HG02981 (cell line): ENCODE results near the gene CARD14.

Experiments
- ATAC-seq: cut with Tn5 transposase; IDR thresholded peaks from one replicate; pipeline ENCODE4 v1.9.1; 2021; ENCODE audit warnings: mild to moderate bottlenecking, moderate library complexity; ENCODE audit not compliant: unreplicated experiment

CARD14 gene

DNA sequence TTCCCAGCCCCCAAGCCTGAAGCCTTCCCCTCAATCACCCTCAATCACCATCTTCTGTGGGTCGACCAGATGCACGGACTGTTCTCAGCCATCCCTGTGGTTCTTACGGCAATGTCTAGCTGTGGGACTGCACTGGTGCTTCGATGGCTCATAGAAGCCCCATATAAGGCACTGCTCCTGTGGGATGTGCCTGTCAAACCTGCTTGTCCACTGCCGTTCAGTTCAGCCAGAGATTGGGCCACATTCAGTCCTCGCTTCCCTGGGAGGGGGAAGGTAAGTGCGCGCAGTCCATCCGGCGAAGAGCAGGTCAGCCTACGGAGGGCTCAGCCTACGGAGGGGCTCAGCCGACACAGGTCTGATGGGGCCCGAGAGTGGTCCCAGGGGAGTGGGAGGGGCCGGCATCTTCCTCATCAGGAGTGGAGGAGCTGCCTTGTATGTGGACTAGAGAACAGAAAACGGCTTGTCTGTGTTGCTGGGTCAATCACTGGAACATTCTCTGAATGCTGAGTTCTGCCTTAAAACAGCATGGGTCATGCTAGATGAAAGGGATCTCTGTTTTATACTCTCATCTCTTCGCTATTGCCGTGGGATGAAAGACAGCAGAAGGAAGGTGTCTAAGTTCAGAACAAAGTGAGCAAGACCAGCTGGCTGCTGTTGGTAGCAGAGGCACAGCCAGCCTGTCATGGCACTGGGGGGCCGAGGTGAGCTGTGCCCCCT lies at the start of gene CARD14:
Gene CARD14, plus strand, starts transcription at position 247 of the 717 bp plus-strand sequence. CDS start 11,409 bp downstream, outside the sequence.
- no peak for ATAC-seq

DNA sequence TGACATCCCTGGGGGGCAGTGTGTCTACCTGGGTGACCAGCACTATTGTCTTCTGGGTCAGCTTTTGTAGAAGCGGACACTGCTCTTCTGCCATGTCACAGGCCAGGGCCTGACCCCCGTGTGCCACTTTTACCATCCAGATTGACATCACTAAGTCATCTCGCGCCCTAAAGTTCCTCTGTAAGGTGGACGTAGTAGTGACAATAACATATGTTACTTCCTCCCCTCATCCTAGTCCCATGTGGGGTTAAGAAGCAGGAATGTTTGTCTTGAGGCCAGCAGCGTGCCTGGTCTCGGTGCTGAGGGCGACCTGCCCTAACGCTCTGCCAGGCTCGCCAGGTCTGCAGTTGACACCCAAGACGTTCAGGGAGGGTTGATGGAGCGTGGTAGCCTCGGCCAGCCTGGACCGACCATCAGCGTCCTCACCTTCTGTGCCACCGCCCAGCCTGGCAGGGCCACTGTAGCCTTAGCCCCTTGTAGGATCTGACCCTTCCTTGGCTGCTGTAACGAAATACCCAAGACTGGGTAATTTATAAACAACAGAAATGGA lies 47.7 kb upstream of the CARD14 start:
- ATAC-seq = no peak

DNA sequence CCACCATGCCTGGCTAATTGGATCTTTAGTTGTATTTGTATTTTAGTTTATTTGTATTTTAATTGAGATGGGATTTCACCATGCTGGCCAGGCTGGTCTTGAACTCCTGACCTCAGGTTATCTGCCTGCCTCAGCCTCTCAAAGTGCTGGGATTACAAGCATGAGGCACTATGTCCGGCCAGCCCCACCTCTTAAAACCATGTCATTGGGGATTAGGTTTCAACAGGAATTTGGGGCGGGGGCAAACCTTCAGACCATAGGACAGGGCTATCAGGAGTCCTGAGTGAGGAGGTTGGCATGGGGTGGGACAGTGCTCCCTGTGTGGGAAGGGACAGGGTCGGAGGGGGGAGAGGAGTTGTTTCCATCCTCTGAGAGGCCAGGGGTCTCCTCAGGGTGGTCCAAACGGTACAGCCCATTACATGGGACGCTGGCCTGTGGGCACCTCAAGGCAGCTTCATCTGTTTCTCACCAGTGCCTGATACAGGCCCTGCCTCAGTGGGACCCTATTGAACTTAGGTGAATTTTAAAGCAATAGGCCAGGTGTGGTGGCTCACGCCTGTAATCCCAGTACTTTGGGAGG lies 46.8 kb upstream of the CARD14 start:
- no peak for ATAC-seq

DNA sequence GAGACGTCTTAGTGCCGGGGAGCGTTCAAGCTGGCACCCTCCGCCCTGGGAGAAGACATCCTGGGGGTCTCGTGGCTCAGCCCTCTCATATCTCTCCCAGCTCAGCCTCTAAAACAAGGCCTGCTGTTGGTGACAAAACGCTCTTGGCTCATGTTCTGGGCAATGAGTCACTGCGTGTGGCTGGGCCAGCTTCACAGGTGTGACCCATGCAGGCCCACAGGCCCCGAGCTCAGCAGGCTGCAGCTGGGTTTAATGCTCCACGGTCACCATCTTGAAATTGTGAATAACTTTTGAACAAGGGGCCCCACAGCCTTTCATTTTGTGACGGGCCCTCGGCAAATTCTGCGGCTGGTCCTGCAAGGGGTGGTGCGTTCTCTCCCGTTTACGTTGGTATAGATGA lies 46.0 kb upstream of the CARD14 start:
- ATAC-seq = no peak

DNA sequence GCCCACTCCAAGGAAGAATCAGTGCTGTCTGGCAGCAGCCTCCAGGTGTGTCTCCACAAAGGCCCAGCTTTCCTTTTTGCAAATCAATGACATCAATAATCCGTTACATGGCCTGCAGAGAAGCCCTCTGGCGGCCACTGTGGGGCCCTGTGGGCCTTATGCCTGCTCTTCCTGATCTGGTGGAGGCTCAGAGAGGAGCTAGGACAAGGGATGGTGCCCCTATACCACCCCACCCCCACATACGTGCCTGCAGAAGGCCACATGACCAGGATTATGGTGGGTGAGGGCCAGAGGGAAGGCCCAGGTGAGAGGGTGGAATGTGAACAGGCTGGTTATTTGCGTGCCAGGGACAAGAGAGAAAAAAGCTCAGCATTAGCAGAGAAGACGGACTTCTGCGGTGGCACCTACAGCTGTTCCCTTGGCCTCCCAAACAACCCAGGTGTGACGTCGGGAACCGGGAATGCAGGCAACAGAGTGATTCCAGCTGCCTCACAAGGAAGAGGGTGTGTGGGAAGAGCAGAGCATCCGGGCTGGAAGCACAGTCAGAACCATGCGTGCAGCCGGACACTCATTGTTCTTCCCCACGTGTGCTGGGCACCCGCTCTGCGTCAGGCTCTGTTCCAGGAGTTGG lies 45.4 kb upstream of the CARD14 start:
- no peak for ATAC-seq

DNA sequence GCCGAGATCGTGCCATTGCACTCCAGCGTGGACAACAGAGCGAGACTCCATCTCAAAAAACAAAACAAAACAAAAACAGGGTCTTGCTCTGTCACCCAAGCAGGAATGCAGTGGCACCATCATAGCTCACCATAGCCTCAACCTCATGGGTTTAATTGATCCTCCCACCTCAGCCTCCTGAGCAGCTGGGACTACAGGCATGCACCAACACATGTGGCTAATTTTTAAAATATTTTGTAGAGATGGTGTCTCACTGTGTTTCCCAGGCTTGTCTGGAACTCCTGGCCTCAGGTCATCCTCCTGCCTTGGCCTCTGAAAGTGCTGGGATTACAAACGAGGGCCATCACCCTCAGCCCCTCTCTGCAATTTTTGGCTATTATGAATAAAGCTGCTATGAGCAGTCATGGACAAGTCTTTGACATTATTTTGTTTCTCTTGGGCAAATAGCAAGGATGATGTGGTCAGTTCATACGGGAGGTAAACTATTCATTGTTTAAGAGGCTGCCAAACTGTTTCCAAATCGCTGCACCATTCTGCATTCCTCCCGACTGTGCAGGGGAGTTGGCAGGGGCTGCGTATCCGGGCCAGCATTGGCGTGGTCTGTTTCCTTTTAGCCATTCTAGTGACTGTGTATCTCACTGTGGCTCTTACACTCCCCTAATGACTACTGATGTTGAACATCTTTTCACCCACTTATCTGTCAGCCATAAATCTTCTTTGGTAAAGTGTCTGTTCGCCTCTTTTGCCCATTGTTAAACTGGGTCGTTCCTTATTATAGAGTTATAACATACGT lies 44.0 kb upstream of the CARD14 start:
- ATAC-seq = no peak

DNA sequence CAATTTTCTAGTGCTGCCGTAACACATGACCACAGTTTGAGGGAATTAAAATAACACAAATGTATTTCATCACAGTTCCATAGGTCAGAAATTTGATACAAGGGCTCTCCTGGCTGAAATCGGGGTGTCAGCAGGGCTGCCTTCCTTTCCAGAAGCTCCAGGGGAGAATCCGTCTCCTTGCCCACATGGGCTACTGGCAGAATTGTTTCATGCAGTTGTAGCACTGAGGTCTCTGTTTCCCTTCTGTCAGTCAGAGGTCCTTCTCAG lies 43.4 kb upstream of the CARD14 start:
- ATAC-seq = no peak

DNA sequence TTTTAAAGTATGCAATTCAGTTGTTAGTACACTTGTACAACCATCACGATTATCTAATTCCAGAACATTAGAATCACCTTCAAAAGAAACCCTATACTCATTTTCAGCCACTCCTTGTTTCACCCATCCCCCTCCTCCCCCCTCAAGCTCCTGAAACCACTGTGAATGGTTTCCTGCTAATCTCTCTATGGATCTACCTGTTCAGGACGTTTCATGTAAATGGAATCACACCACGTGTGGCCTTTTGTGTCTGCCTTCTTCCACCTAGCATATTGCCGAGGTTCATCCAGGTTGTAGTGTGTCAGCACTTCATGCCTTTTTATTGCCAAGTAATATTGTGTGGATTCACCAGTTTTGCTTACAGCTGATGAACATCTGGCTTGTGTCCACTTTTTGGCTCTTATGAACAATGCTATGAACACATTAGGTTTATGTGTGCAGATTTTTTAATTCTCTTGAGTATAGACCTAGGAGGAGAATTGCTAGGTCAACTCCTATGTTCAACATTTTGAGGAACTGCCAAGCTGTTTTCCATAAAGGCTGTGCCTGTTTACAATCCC lies 40.7 kb upstream of the CARD14 start:
- ATAC-seq = no peak

DNA sequence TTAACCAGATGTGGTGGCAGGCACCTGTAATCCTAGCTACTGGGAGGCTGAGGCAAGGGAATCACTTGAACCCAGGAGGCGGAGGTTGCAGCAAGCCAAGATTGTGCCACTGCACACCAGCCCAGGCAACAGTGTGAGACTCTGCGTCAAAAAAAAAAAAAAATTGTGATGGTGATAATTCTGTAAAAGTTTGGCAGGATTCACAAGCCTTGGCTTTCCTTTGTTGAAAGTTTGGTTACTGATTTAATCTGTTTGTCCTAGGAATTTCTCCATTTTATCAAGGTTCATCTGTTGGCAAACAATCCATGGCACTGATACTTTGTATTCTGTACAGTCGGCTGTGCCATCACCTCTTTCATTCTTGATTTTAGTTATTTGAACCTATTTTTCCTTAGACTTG lies 38.8 kb upstream of the CARD14 start:
- no peak for ATAC-seq

DNA sequence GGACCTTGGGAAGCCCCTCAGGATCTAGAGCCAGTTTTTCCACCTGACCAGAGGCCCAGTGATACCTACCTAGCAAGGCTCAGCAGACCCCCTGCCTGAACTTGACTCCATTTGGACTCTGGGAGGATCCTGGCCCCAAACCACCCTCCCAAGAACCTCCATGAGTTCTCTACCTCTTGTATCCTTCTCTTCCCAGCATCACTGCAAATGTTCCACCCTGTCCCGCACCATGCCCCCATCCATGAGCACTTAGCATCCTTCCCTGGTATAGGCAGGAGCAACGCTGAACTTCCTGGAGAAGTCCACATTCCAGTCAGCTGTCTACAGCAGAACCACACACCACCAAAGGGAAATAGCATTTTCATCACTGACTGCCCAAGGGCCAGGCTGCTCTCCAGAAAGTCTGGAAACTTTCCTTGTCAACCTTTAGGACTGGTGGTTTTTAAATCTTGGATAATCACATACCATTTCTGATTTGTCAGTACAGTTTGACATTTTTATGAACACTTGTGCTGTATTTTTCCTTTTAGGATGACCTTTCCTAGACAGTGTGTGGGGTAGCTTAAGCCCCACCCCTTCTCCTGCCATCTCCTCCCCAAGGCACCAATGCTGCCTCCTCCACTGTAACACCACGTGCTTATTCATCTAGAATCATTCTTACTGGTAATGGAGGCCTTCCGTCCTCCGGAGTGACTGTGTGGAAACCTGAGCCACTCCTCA lies 36.8 kb upstream of the CARD14 start:
- no peak for ATAC-seq

DNA sequence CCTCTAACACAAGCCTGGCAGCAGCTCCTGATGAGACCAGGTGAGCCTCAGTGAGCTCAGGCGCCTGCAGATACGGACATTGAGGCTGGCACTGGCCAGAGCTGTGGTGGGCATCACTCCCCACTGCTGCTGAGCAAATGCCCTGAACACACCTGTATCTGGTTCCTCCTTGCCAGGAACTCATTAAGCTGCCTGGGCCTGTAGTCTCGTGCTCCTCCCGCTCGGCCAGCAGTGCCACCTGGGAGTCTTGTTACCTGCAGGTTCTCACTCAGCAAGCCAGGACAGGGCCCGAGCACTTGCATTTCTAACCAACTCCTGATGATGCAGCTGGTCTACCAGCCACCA lies 36.2 kb upstream of the CARD14 start:
- ATAC-seq = no peak

DNA sequence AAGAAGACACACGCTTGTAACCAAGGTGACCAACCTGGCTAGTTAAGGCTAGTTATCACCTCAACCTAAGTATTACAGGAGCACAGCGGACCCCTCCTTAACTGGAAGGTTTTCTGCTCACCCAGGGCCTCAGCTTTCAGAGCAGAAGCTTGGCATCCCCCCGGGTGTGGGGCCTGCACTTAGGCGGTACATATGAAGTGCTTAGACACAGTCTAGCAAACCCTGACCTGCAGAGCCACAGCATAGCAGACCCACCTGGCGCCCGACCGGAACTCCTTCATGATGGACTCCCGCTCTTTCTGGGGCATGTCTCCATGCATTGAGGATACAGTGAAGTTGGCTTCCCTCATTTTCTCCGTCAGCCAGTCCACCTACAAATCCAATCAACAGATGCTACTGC lies 32.7 kb upstream of the CARD14 start:
- no peak for ATAC-seq

DNA sequence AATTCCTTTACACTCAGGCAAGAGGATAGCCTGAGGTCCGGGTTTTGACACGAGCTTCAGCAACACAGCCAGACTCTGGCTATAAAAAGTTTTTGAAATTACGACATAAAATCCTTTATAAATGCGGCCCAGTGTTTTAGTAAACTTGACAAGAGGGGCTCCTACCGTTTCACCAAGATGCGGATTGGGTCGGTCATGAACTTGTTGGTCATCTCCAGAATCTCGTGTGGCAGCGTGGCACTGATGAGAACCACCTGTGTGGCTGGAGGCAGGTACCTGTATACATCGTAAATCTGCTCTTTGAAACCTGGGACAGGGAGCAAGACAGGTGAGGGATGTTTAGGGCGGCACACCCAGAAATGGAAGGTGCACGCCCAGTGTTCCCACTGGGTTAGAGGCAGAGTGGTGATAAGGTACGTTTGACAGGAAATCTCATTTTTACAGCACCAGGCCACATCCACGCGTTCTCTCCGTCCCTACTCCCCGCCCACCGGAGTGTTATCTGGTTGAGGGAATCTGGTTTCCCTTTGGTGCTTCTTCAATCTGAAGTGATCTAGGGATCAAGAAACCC lies 30.9 kb upstream of the CARD14 start:
- ATAC-seq = no peak

DNA sequence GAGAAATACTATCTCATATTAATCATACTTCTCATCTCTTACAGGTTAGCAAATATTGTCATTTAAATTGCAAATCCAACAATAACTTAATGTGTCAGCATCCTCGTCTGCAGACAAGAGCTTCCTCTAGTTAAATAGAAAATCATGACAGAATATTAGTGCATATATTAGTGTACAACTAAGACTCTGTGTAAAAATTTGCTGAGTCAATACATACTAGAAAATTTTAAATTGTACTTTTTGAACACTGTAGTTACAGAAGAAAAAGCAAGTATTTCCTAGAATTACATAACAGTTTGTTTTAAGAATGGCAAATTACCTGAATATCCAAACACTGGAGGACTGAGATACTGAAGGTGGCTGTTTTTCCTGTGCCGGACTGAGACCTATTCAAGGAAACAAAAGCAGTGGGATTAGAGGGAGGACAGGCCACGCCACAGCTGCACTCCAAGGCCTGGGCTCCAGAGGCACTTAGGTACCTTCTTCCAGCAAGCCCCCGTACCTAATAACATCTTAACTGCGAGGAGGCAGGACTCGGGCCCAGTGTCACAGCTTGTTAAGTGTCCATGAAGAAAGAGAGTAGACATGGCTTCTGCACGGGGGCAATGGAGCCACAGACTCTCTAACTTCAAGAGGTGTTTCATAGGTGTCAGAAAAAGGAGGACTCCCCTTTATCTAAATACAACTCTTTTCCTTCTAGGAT lies 28.2 kb upstream of the CARD14 start:
- no peak for ATAC-seq

DNA sequence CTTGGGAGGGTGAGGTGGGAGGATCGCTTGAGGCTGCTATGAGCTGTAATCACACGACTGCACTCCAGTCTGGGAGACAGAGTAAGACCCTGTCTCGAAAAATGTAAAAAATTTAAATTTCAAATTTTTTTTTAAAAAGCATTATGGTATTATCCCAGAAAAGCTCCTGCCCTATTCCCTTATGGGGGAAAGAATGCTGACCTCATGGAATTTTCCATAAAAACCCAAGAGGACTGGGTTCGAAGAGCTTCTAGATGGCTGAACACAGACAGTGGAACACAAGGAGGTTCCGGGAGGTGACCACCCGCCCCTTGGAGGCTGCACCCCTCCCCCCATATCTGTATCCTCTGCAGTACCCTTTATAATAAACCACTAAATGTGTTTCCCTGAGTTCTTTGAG lies 26.9 kb upstream of the CARD14 start:
- no peak for ATAC-seq

DNA sequence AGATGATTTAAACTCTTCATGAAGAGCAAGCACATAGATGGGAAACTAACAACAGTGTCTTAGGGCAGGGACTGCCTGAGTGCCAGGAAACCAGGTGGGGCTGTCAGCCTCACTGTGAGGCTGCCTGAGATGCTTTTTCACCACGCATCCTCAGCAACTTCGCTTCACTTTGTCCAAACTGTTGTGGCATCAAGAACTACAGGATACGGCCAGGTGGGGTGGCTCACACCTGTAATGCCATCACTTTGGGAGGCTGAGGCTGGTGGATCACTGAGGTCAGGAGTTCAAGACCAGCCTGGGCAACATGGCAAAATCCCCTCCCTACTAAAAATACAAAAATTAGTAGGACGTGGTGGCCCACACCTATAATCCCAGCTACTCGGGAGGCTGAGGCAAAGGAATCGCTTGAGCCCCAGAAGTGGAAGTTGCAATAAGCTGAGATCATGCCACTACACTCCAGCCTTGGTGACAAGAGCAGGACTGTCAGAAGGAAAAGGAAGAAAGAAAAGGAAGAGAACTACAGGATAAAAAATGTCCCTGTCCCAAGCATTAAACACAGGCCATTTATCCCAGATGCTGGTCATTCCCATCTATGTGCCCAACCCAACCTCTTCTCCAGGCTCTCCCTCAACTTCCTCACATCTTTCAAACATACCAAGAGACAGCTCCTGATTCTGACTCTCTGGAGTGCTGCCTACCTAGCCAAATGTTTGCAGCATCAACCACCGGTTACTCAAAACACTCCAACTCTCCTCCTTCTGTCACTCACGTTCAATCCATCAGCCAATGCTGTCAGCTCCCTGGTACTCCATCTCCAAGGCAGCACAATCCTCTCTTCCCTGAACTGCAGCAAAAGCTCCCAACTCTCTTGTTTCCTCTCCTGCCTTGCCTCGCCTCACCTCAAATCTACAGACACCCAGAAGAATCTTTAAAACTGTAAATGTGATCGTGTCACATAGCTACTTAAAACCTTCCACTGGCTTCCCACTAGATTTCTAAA lies 24.5 kb upstream of the CARD14 start:
- no peak for ATAC-seq

DNA sequence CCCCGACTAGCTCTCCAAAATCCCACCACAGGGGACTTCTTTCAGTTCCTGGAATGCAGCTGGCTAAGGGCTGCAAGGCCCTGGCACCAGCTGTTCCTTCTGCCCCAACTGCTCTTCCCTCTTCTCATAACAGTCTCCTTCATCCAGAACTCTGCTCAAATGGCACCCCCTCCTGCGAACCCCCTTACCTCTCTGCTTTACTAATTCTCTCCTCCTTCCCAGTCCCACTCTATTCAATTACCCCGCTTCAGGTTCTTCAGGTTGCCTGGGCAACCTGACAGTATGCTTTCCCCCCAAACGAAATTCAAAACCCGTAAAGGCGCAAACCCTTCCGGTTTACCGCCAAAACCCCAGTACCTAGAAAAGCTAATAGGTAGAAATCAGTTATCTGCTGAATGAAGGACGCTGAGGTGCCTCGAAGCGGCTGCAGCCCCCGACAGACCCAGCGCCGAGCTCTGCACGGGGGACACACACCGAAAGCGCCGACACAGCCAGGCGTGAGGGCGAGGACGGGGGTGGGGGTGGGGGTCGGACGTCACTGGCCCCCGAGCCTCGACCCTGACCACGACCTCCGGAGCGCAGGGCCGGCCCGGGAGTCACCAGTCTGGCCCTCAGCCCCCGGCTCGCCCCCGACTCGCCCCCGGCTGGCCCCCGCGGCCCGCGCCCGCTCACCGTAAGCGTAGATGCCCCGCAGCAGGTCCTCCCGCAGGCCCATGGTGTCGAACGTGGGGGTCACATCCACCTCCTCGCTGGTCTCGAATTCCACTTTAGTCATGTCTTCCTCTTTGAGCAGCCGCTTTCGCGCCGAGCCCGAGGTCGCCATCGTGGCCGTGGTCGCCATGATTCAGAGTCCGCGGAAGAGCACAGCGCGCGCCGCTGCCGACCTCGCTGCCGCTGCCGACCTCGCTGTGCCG lies 23.5 kb upstream of the CARD14 start:
- ATAC-seq = peak; percentile 16
